HEK293 (cell line): ENCODE results near the gene PDE6B.

ENCODE experiments used
- CTCF ChIA-PET: fragments of 350-600 bp; formaldehyde crosslinking; extraction: SDS; loops from one replicate; lab custom pipeline; 2021; ENCODE audit warnings: antibody characterized with exemption; lab: Yijun Ruan, JAX
- POLR2A ChIA-PET: fragments of 300-600 bp; formaldehyde crosslinking; extraction: SDS; loops from one replicate; lab custom pipeline; 2020; ENCODE audit warnings: antibody characterized with exemption, inconsistent platforms; lab: Yijun Ruan, JAX
- H3K27ac ChIP-seq: fragments of 200-500 bp; sonication (Bioruptor generic); 2 replicates; pipeline ENCODE4 v1.5.1; 2014; ENCODE audit warnings: low read depth, low read length, control low read depth, inconsistent platforms; ENCODE audit errors: extremely low read depth
- H3K36me3 ChIP-seq, 2 experiments: fragments of 200-500 bp in 1 of 2; sonication (Bioruptor generic) in 1 of 2; 1 replicate in 1 of 2; 2 replicates in 1 of 2; pipeline ENCODE4 v1.5.1; 2014 to 2017; ENCODE audit warnings: inconsistent platforms in 2 of 2, low read length in 2 of 2; ENCODE audit not compliant: control insufficient read depth in 2 of 2, insufficient read depth in 1 of 2
- H3K4me1 ChIP-seq: fragments of 200-500 bp; sonication (Bioruptor generic); 2 replicates; pipeline ENCODE4 v1.5.1; 2014; ENCODE audit warnings: mild to moderate bottlenecking, low read length, inconsistent platforms; ENCODE audit not compliant: control insufficient read depth, insufficient read depth
- H3K4me3 ChIP-seq: 2 replicates; pipeline ENCODE4 v1.5.1; 2011; ENCODE audit warnings: low read depth, mild to moderate bottlenecking, control low read depth, low read length, moderate library complexity
- H3K9me3 ChIP-seq: fragments of 200-500 bp; sonication (Bioruptor generic); 2 replicates; pipeline ENCODE4 v1.5.1; 2014; ENCODE audit warnings: low read depth, low read length, inconsistent platforms; ENCODE audit not compliant: control insufficient read depth, insufficient read depth
- GLI2 ChIP-seq: fragments of 450-650 bp; formaldehyde crosslinking; IDR thresholded peaks from 2 replicates; pipeline ENCODE4; 2017; ENCODE audit warnings: missing biosample characterization, missing genetic modification characterization, low read depth, borderline replicate concordance
- KLF16 ChIP-seq: fragments of 450-650 bp; formaldehyde crosslinking; IDR thresholded peaks from 2 replicates; pipeline ENCODE4 v1.5.1; 2017; ENCODE audit warnings: missing biosample characterization, missing genetic modification characterization
- KLF17 ChIP-seq: fragments of 450-650 bp; formaldehyde crosslinking; IDR thresholded peaks from 2 replicates; pipeline ENCODE4 v1.5.1; 2016; ENCODE audit warnings: missing biosample characterization, missing genetic modification characterization
- MYNN ChIP-seq: fragments of 450-650 bp; formaldehyde crosslinking; IDR thresholded peaks from 2 replicates; pipeline ENCODE4 v1.5.1; 2016; ENCODE audit warnings: missing biosample characterization, missing genetic modification characterization, borderline replicate concordance
- OVOL3 ChIP-seq: fragments of 450-650 bp; formaldehyde crosslinking; IDR thresholded peaks from 2 replicates; pipeline ENCODE4 v1.5.1; 2016; ENCODE audit warnings: missing biosample characterization, missing genetic modification characterization
- PRDM1 ChIP-seq: fragments of 450-650 bp; formaldehyde crosslinking; IDR thresholded peaks from 2 replicates; pipeline ENCODE4; 2016; ENCODE audit warnings: missing biosample characterization, missing genetic modification characterization
- SALL2 ChIP-seq: fragments of 450-650 bp; formaldehyde crosslinking; IDR thresholded peaks from 2 replicates; pipeline ENCODE4 v1.5.0; 2017; ENCODE audit warnings: missing biosample characterization, mild to moderate bottlenecking, missing genetic modification characterization, borderline replicate concordance
- SCRT1 ChIP-seq: fragments of 450-650 bp; formaldehyde crosslinking; IDR thresholded peaks from 2 replicates; pipeline ENCODE4 v1.5.1; 2016; ENCODE audit warnings: missing biosample characterization, missing genetic modification characterization, borderline replicate concordance
- SETDB1 ChIP-seq: IDR thresholded peaks from one replicate; pipeline ENCODE4 v1.6.1; 2017; ENCODE audit warnings: mild to moderate bottlenecking, low read length, moderate library complexity, mixed read lengths; ENCODE audit not compliant: insufficient read length
- ZBTB21 ChIP-seq: fragments of 450-650 bp; formaldehyde crosslinking; IDR thresholded peaks from 2 replicates; pipeline ENCODE4 v1.5.1; 2017; ENCODE audit warnings: missing biosample characterization, missing genetic modification characterization
- ZBTB7A ChIP-seq: fragments of 450-650 bp; formaldehyde crosslinking; IDR thresholded peaks from 2 replicates; pipeline ENCODE4 v1.5.1; 2016; ENCODE audit warnings: low read depth, missing biosample characterization, missing genetic modification characterization
- ZEB2 ChIP-seq: fragments of 450-650 bp; formaldehyde crosslinking; IDR thresholded peaks from 2 replicates; pipeline ENCODE4 v1.5.1; 2016; ENCODE audit warnings: missing biosample characterization, missing genetic modification characterization
- ZFP41 ChIP-seq: fragments of 450-650 bp; formaldehyde crosslinking; IDR thresholded peaks from 2 replicates; pipeline ENCODE4 v1.5.1; 2016; ENCODE audit warnings: missing biosample characterization, missing genetic modification characterization, borderline replicate concordance
- ZFP69B ChIP-seq: fragments of 450-650 bp; formaldehyde crosslinking; IDR thresholded peaks from 2 replicates; pipeline ENCODE4 v1.5.1; 2016; ENCODE audit warnings: missing biosample characterization, missing genetic modification characterization
- ZNF239 ChIP-seq: fragments of 450-650 bp; formaldehyde crosslinking; IDR thresholded peaks from 2 replicates; pipeline ENCODE4 v1.5.1; 2016; ENCODE audit warnings: missing biosample characterization, missing genetic modification characterization
- ZNF292 ChIP-seq: fragments of 450-650 bp; formaldehyde crosslinking; IDR thresholded peaks from 2 replicates; pipeline ENCODE4 v1.5.1; 2016; ENCODE audit warnings: low read depth, missing biosample characterization, missing genetic modification characterization, borderline replicate concordance
- ZNF311 ChIP-seq: fragments of 450-650 bp; formaldehyde crosslinking; IDR thresholded peaks from 2 replicates; pipeline ENCODE4 v1.5.1; 2017; ENCODE audit warnings: missing biosample characterization, missing genetic modification characterization, borderline replicate concordance
- ZNF354C ChIP-seq: fragments of 450-650 bp; formaldehyde crosslinking; IDR thresholded peaks from 2 replicates; pipeline ENCODE4 v1.5.1; 2016; ENCODE audit warnings: missing biosample characterization, missing genetic modification characterization, low read depth, borderline replicate concordance
- ZNF621 ChIP-seq: fragments of 450-650 bp; formaldehyde crosslinking; IDR thresholded peaks from 2 replicates; pipeline ENCODE4 v1.5.1; 2017; ENCODE audit warnings: missing biosample characterization, missing genetic modification characterization
- ZNF639 ChIP-seq: fragments of 450-650 bp; formaldehyde crosslinking; IDR thresholded peaks from 2 replicates; pipeline ENCODE4 v1.5.1; 2016; ENCODE audit warnings: missing biosample characterization, missing genetic modification characterization
- ZNF747 ChIP-seq: fragments of 450-650 bp; formaldehyde crosslinking; IDR thresholded peaks from 2 replicates; pipeline ENCODE4 v1.5.1; 2016; ENCODE audit warnings: missing biosample characterization, missing genetic modification characterization
- ZSCAN23 ChIP-seq: fragments of 450-650 bp; formaldehyde crosslinking; IDR thresholded peaks from 2 replicates; pipeline ENCODE4 v1.5.1; 2016; ENCODE audit warnings: missing biosample characterization, missing genetic modification characterization
- TF ChIP-seq, protein P1 (sequence below): fragments of 450-650 bp; formaldehyde crosslinking; IDR thresholded peaks from 2 replicates; pipeline ENCODE4 v1.5.1; 2016; ENCODE audit warnings: missing biosample characterization, missing genetic modification characterization

Gene PDE6B

GRCh38 chr4:622071-622995 is 3.0 kb upstream of the PDE6B start:
- POLR2A ChIA-PET, result no interaction called here
- TF ChIP-seq ZEB2, result peak; percentile 100
- peak; percentile 22; the same call in 1 of the 2 replicates for TF ChIP-seq SCRT1 (tag by site-specific recombination)
- TF ChIP-seq ZNF354C, result no peak
- no peak overlapping the region for H3K27ac ChIP-seq
- H3K36me3 ChIP-seq, result no peaks in the 10 kb centered on the region
- CTCF ChIA-PET, result interaction anchor here (0.6 kb wide), 1 partner anchor 15 kb away, joined by 5 read pairs; no protein-coding TSS in a partner anchor
- H3K4me3 ChIP-seq, result no peak overlapping the region
- H3K9me3 ChIP-seq, result no peaks in the 10 kb centered on the region
- H3K4me1 ChIP-seq, result no peaks in the 10 kb centered on the region

DNA sequence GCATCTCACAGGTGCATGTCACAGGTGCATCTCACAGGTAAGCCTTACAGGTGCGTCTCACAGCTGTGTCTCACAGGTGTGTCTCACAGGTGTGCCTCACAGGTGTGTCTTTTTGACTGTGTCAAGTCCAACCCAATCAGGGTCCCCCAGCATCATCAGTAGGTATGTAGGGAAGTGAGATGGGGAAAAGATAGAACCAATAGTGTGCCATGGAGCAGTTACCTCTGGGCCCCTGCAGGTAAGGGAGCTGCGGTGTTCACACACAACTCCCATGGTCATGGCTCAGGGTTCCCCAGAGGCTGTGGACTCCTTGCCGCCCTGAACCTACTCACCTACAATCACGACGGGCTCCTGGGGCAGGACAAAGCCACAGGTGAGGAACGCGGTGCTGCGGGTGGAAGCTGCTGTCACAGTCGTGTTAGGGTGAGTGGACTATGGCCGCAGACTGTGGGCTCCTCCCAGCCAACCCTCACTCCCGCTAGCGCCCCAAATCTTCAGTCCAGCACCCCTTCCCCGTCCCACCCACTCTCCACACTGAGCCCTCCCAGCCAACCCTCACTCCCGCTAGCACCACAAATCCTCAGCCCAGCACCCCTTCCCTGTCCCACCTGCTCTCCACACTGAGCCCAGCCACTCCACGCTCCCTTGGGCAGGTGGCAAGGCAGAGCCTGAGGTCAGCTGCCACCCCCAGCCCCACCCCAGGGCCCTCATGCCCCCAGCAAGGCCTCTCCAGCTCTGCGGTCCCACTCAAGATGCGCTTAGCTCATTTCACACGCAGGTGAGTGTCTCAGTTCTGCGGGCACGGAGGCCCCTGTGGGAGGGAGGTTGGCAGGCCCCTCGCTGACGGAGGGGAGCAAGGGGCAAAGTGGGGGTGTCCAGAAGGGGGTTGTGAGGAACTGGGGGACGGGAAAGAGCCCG is 2.1 kb upstream of the PDE6B start:
- no peaks in the 10 kb centered on the region for H3K4me1 ChIP-seq
- CTCF ChIA-PET, result no interaction called here
- no peaks in the 10 kb centered on the region for H3K9me3 ChIP-seq
- no peak overlapping the region for H3K27ac ChIP-seq
- no peak overlapping the region for H3K4me3 ChIP-seq
- no peaks in the 10 kb centered on the region for H3K36me3 ChIP-seq
- peak; percentile 96 for TF ChIP-seq ZEB2
- TF ChIP-seq KLF16, result no peak
- POLR2A ChIA-PET, result interaction anchor here (0.6 kb wide), 1 partner anchor 37 kb away, joined by 6 read pairs; no protein-coding TSS in a partner anchor

- no peaks in the 10 kb centered on the region for H3K36me3 ChIP-seq
- TF ChIP-seq ZFP41 (tag by site-specific recombination), result no peak
- TF ChIP-seq ZFP69B (tag by site-specific recombination), result no peak
- TF ChIP-seq MYNN (tag by site-specific recombination), result no peak
- TF ChIP-seq ZSCAN23, result no peak
- no peak for TF ChIP-seq ZBTB21 (tag by site-specific recombination)
- no peak for TF ChIP-seq ZNF292
- no peak for TF ChIP-seq GLI2 (tag by site-specific recombination)
- no peak for TF ChIP-seq ZNF639 (tag by site-specific recombination)
- TF ChIP-seq SETDB1, result no peak
- no peak for TF ChIP-seq KLF17 (tag by site-specific recombination)
- no peak for TF ChIP-seq PRDM1
- no peak for TF ChIP-seq OVOL3
- TF ChIP-seq ZNF747 (tag by site-specific recombination), result no peak
- TF ChIP-seq ZNF239, result no peak
- no peak for TF ChIP-seq ZNF621
- TF ChIP-seq, protein P1, sequence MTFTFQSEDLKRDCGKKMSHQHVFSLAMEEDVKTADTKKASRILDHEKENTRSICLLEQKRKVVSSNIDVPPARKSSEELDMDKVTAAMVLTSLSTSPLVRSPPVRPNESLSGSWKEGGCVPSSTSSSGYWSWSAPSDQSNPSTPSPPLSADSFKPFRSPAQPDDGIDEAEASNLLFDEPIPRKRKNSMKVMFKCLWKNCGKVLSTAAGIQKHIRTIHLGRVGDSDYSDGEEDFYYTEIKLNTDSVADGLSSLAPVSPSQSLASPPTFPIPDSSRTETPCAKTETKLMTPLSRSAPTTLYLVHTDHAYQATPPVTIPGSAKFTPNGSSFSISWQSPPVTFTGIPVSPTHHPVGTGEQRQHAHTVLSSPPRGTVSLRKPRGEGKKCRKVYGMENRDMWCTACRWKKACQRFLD (tag by site-specific recombination), result no peak
- no peak for TF ChIP-seq ZNF311 (tag by site-specific recombination)
- no peak for TF ChIP-seq ZBTB7A (tag by site-specific recombination)
- TF ChIP-seq SALL2 (tag by site-specific recombination), result no peak
- H3K4me3 ChIP-seq, result no peak overlapping the region
- ChIA-PET CTCF (no interaction called here), POLR2A (interaction anchor here (0.6 kb wide), 1 partner anchor 37 kb away, joined by 6 read pairs; no protein-coding TSS in a partner anchor)
- H3K27ac ChIP-seq, result no peak overlapping the region
- H3K9me3 ChIP-seq, result no peaks in the 10 kb centered on the region
- H3K4me1 ChIP-seq, result no peaks in the 10 kb centered on the region
Measured at GRCh38 chr4:623914-624566, 1.3 kb upstream of the PDE6B start.
